ENCODE data around the gene TNFAIP1. TPM values are rescaled to one million over a fixed set of nuclear protein-coding genes. Genes with fewer than 3 reads are reported as not detected.

The TNFAIP1 gene
- total RNA-seq, 6 experiments from 2014 or later: 73.8 to 89.7 (median 85.2) TPM

- H3K36me3 Mint-ChIP-seq (ENCODE audit: low read depth): peaks cover 19% of the 10 kb centered on the region
- no peaks in the 10 kb centered on the region; the same call in 1 of the 2 replicates for H3K27me3 Mint-ChIP-seq (ENCODE audit: insufficient read depth)
- no peaks in the 10 kb centered on the region for H3K9me3 Mint-ChIP-seq
- no peak overlapping the region for H3K4me3 Mint-ChIP-seq
- no peak for DNase-seq
- H3K4me1 Mint-ChIP-seq (ENCODE audit: low read depth): peaks cover 22% of the 10 kb centered on the region
- no peak for TF ChIP-seq CTCF (IDR thresholded peaks at IDR 0.05)
- H3K27ac Mint-ChIP-seq: no peak overlapping the region
Measured at GRCh38 chr17:28392491-28392890, 56.9 kb downstream of the TNFAIP1 start.

GRCh38 chr17:28394337-28395116 is 59.0 kb downstream of the TNFAIP1 start:
- Mint-ChIP-seq H3K36me3 (ENCODE audit: low read depth) (peaks cover 20% of the 10 kb centered on the region), H3K27me3 (ENCODE audit: insufficient read depth) (no peaks in the 10 kb centered on the region; the same call in 1 of the 2 replicates), H3K4me3 (0 out of 2 replicates have a peak overlapping the region, but pooled peaks have one; percentile 8), H3K4me1 (ENCODE audit: low read depth) (peaks cover 34% of the 10 kb centered on the region), H3K27ac (peak overlapping the region; percentile 20), H3K9me3 (no peaks in the 10 kb centered on the region)
- no peak for TF ChIP-seq CTCF (IDR thresholded peaks at IDR 0.05)
- peak; percentile 27 for DNase-seq

- no peaks in the 10 kb centered on the region; the same call in 1 of the 2 replicates for H3K27me3 Mint-ChIP-seq (ENCODE audit: insufficient read depth)
- TF ChIP-seq CTCF (IDR thresholded peaks at IDR 0.05): no peak
- H3K4me1 Mint-ChIP-seq (ENCODE audit: low read depth): peaks cover 34% of the 10 kb centered on the region
- DNase-seq: no peak
- no peaks in the 10 kb centered on the region for H3K9me3 Mint-ChIP-seq
- peaks cover 17% of the 10 kb centered on the region for H3K36me3 Mint-ChIP-seq (ENCODE audit: low read depth)
- H3K27ac Mint-ChIP-seq: no peak overlapping the region
- H3K4me3 Mint-ChIP-seq: no peak overlapping the region
Measured at GRCh38 chr17:28395426-28395825, 59.9 kb downstream of the TNFAIP1 start.

- Mint-ChIP-seq H3K27me3 (ENCODE audit: insufficient read depth) (no peaks in the 10 kb centered on the region; the same call in 1 of the 2 replicates), H3K9me3 (no peaks in the 10 kb centered on the region), H3K4me3 (no peak overlapping the region), H3K4me1 (ENCODE audit: low read depth) (peaks cover 34% of the 10 kb centered on the region), H3K36me3 (ENCODE audit: low read depth) (peaks cover 11% of the 10 kb centered on the region), H3K27ac (no peak overlapping the region)
- no peak for DNase-seq
- TF ChIP-seq CTCF (IDR thresholded peaks at IDR 0.05): no peak
Measured at GRCh38 chr17:28395968-28396367, 60.4 kb downstream of the TNFAIP1 start.

Small RNA genes within 50 kb of the gene (microRNA-seq; reads per million reads assigned to microRNA genes)
- gene MIR4723: 3.9 reads per million

Other genes starting within 250 kb of the TNFAIP1 start
- 10 to 100 TPM; 17.6 to 29.5 (median 24.1) TPM for gene TMEM97, start 16.6 kb upstream of the TNFAIP1 start, total RNA-seq (2021; fragmentation: NEBNext Ultra II Directional; extraction: Animal tissue kit (Norgen Biotek cat#: 25700))
- 10 to 100 TPM; 47.9 to 63.0 (median 50.9) TPM for gene IFT20, start 289 bp upstream of the TNFAIP1 start, total RNA-seq (2021; fragmentation: NEBNext Ultra II Directional; extraction: Animal tissue kit (Norgen Biotek cat#: 25700))
- gene POLDIP2, start 21.8 kb downstream of the TNFAIP1 start, total RNA-seq (2021; fragmentation: NEBNext Ultra II Directional; extraction: Animal tissue kit (Norgen Biotek cat#: 25700)): 100 to 1,000 TPM; 104 to 118 (median 106) TPM
- gene SEBOX, start 29.4 kb downstream of the TNFAIP1 start, total RNA-seq (2021; fragmentation: NEBNext Ultra II Directional; extraction: Animal tissue kit (Norgen Biotek cat#: 25700)): not detected
- under 1 TPM; 0.36 to 0.76 (median 0.60) TPM for gene VTN, start 34.5 kb downstream of the TNFAIP1 start, total RNA-seq (2021; fragmentation: NEBNext Ultra II Directional; extraction: Animal tissue kit (Norgen Biotek cat#: 25700))
- 10 to 100 TPM; 15.1 to 18.9 (median 16.8) TPM for gene SARM1, start 35.9 kb downstream of the TNFAIP1 start, total RNA-seq (2021; fragmentation: NEBNext Ultra II Directional; extraction: Animal tissue kit (Norgen Biotek cat#: 25700))
- gene SLC46A1, start 70.5 kb downstream of the TNFAIP1 start, total RNA-seq (2021; fragmentation: NEBNext Ultra II Directional; extraction: Animal tissue kit (Norgen Biotek cat#: 25700)): 1 to 10 TPM; 4.3 to 6.7 (median 6.4) TPM
- under 1 TPM in 2 of 6 experiments, not detected in 4; 0.07 to 0.08 TPM for gene SLC13A2, start 137.9 kb downstream of the TNFAIP1 start, total RNA-seq (2021; fragmentation: NEBNext Ultra II Directional; extraction: Animal tissue kit (Norgen Biotek cat#: 25700))
- gene FOXN1, start 170.6 kb downstream of the TNFAIP1 start, total RNA-seq (2021; fragmentation: NEBNext Ultra II Directional; extraction: Animal tissue kit (Norgen Biotek cat#: 25700)): not detected
- gene UNC119, start 216.9 kb downstream of the TNFAIP1 start, total RNA-seq (2021; fragmentation: NEBNext Ultra II Directional; extraction: Animal tissue kit (Norgen Biotek cat#: 25700)): 10 to 100 TPM; 28.3 to 36.9 (median 30.1) TPM
- 10 to 100 TPM; 69.5 to 94.7 (median 78.0) TPM for gene PIGS, start 235.8 kb downstream of the TNFAIP1 start, total RNA-seq (2021; fragmentation: NEBNext Ultra II Directional; extraction: Animal tissue kit (Norgen Biotek cat#: 25700))
- gene ALDOC, start 241.1 kb downstream of the TNFAIP1 start, total RNA-seq (2021; fragmentation: NEBNext Ultra II Directional; extraction: Animal tissue kit (Norgen Biotek cat#: 25700)): 10 to 100 TPM in 5 of 6 experiments, 1 to 10 TPM in 1; 8.6 to 14.7 (median 10.3) TPM